Peyer's patch (tissue), 4 donors: ENCODE results near the gene CST9L. TPM values are rescaled to one million over a fixed set of nuclear protein-coding genes. Genes with fewer than 3 reads are reported as not detected.

ENCODE experiments used
- DNase-seq, 3 donors: peaks; one replicate each; pipeline ENCODE4 v3.0.0-alpha.2; 2017 to 2019
- H3K27ac ChIP-seq, 4 donors: fragments of 200-600 bp; sonication (generic); one replicate each; pipeline ENCODE4 v1.5.1; 2016 to 2019
- H3K27me3 ChIP-seq, 2 donors: fragments of 200-600 bp; sonication (generic); one replicate each; pipeline ENCODE4 v1.5.1; 2019
- H3K36me3 ChIP-seq, 3 donors: fragments of 200-600 bp; sonication (generic); one replicate each; pipeline ENCODE4 v1.5.1; 2016 to 2019
- H3K4me1 ChIP-seq, 4 donors: fragments of 200-600 bp; sonication (generic); one replicate each; pipeline ENCODE4 v1.5.1; 2016 to 2019
- H3K4me3 ChIP-seq, 4 donors: fragments of 200-600 bp; sonication (generic); 1 replicate in 3 of 4; 2 replicates in 1 of 4; pipeline ENCODE4 v1.5.1; 2016 to 2019; ENCODE audit warnings: mild to moderate bottlenecking in 1 of 4
- H3K9me3 ChIP-seq, 4 donors: fragments of 200-600 bp; sonication (generic); one replicate each; pipeline ENCODE4 v1.5.1; 2016 to 2019; ENCODE audit warnings: mild to moderate bottlenecking in 1 of 4
- POLR2A ChIP-seq, 2 donors: fragments of 450-650 bp; IDR thresholded peaks; one replicate each; pipeline ENCODE4 v1.5.1; 2017; ENCODE audit warnings: antibody characterized with exemption in 2 of 2, mild to moderate bottlenecking in 2 of 2, moderate library complexity in 2 of 2
- total RNA-seq, 4 donors: library from RNA; depleted of rRNA; stranded (reverse); fragments of >200 nt; gene quantifications; one replicate each; pipeline ENCODE4 v1.1.0, GENCODE V29; 2016
- TF ChIP-seq, protein P1 (sequence below), 6 experiments: fragments of 450-650 bp in 4 of 6; fragments of 200-600 bp in 2 of 6; sonication (generic) in 1 of 6; IDR thresholded peaks; one replicate each; pipeline ENCODE4 v1.5.1; 2017 to 2019; ENCODE audit warnings: antibody characterized with exemption in 6 of 6, mild to moderate bottlenecking in 3 of 6, moderate library complexity in 1 of 6

CST9L gene
- total RNA-seq, 4 donors from 2014 or later: not detected

GRCh38 chr20:23588434-23589403 is 20.4 kb upstream of the CST9L start:
- H3K4me3 ChIP-seq: no peak overlapping the region
- H3K36me3 ChIP-seq: no peaks in the 10 kb centered on the region
- H3K9me3 ChIP-seq: no peaks in the 10 kb centered on the region
- no peaks in the 10 kb centered on the region for H3K27me3 ChIP-seq
- H3K4me1 ChIP-seq: no peaks in the 10 kb centered on the region
- TF ChIP-seq POLR2A (IDR thresholded peaks at IDR 0.05): no peak
- TF ChIP-seq, protein P1, sequence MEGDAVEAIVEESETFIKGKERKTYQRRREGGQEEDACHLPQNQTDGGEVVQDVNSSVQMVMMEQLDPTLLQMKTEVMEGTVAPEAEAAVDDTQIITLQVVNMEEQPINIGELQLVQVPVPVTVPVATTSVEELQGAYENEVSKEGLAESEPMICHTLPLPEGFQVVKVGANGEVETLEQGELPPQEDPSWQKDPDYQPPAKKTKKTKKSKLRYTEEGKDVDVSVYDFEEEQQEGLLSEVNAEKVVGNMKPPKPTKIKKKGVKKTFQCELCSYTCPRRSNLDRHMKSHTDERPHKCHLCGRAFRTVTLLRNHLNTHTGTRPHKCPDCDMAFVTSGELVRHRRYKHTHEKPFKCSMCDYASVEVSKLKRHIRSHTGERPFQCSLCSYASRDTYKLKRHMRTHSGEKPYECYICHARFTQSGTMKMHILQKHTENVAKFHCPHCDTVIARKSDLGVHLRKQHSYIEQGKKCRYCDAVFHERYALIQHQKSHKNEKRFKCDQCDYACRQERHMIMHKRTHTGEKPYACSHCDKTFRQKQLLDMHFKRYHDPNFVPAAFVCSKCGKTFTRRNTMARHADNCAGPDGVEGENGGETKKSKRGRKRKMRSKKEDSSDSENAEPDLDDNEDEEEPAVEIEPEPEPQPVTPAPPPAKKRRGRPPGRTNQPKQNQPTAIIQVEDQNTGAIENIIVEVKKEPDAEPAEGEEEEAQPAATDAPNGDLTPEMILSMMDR (IDR thresholded peaks at IDR 0.05): no peak
- no peak overlapping the region for H3K27ac ChIP-seq
- no peak for DNase-seq

GRCh38 chr20:23587631-23588030 is 19.3 kb upstream of the CST9L start:
- no peaks in the 10 kb centered on the region for H3K27me3 ChIP-seq
- H3K36me3 ChIP-seq: no peaks in the 10 kb centered on the region
- no peak overlapping the region for H3K27ac ChIP-seq
- H3K4me3 ChIP-seq: no peak overlapping the region
- DNase-seq: no peak
- H3K4me1 ChIP-seq: no peaks in the 10 kb centered on the region
- no peak for TF ChIP-seq POLR2A (IDR thresholded peaks at IDR 0.05)
- TF ChIP-seq, protein P1 (IDR thresholded peaks at IDR 0.05): no peak
- no peaks in the 10 kb centered on the region for H3K9me3 ChIP-seq

DNA sequence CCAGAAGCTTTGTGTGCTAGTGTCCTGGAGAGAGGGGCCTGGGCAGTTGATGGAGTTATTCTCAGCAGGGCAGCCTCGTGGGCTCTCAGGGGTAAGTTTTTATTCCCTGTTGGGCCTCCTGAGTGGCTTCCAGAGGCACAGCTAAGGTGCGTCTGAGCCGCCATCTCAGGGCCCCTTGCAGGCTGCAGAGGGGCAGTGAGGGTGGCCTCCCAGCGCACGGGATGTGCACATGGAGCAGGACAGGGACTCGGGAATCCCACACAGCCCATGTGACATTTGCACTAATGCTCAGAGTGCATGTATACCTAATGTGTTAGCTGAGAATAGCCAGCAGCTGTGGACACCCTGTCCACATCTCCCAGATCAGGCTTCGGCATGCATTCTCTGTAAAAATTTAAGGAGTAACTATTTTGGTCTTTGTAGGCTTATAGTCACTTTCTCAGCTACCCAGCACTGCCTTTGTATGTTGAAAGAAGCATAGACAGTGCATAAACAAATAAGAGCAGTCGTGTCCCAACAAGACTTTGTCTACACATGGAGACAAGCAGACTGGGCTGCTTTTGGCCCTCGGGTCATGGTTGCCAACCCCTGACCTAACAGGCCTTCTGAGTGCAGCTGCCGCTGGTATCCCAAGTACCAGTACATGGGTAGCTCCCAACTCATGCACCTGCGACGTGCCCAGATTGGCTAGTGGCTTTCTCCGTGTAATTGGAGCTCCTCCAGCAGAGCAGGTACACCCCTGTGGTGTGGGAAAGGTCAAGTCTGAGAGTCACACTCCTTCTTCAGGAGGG is 18.6 kb upstream of the CST9L start:
- TF ChIP-seq, protein P1 (IDR thresholded peaks at IDR 0.05): no peak
- no peak for TF ChIP-seq POLR2A (IDR thresholded peaks at IDR 0.05)
- Histone ChIP-seq H3K9me3 (no peaks in the 10 kb centered on the region), H3K27ac (no peak overlapping the region), H3K27me3 (no peaks in the 10 kb centered on the region), H3K36me3 (no peaks in the 10 kb centered on the region), H3K4me1 (no peaks in the 10 kb centered on the region), H3K4me3 (no peak overlapping the region)
- DNase-seq: no peak

GRCh38 chr20:23585808-23586734 is 17.8 kb upstream of the CST9L start:
- no peak overlapping the region for H3K4me3 ChIP-seq
- no peaks in the 10 kb centered on the region for H3K36me3 ChIP-seq
- TF ChIP-seq, protein P1 (IDR thresholded peaks at IDR 0.05): no peak
- H3K9me3 ChIP-seq: no peaks in the 10 kb centered on the region
- no peaks in the 10 kb centered on the region for H3K4me1 ChIP-seq
- no peak overlapping the region for H3K27ac ChIP-seq
- DNase-seq: no peak
- H3K27me3 ChIP-seq: no peaks in the 10 kb centered on the region

GRCh38 chr20:23585449-23585807 is 17.1 kb upstream of the CST9L start:
- Histone ChIP-seq H3K4me1 (no peaks in the 10 kb centered on the region), H3K27ac (no peak overlapping the region), H3K36me3 (no peaks in the 10 kb centered on the region), H3K9me3 (no peaks in the 10 kb centered on the region), H3K27me3 (no peaks in the 10 kb centered on the region), H3K4me3 (no peak overlapping the region)
- DNase-seq: no peak
- TF ChIP-seq, protein P1 (IDR thresholded peaks at IDR 0.05): no peak
- TF ChIP-seq POLR2A (IDR thresholded peaks at IDR 0.05): no peak
